HG03457 (cell line): Measurements from ENCODE around the gene CD8B.
"Not testable (repeated sequence)": the region's sequence is repeated elsewhere in the genome, so short reads cannot be mapped to it uniquely, and the experiment has no call there.

Source experiments
- ATAC-seq: cut with Tn5 transposase; IDR thresholded peaks from one replicate; pipeline ENCODE4 v1.9.1; 2021; ENCODE audit warnings: moderate number of reproducible peaks; ENCODE audit not compliant: unreplicated experiment

Gene CD8B

DNA sequence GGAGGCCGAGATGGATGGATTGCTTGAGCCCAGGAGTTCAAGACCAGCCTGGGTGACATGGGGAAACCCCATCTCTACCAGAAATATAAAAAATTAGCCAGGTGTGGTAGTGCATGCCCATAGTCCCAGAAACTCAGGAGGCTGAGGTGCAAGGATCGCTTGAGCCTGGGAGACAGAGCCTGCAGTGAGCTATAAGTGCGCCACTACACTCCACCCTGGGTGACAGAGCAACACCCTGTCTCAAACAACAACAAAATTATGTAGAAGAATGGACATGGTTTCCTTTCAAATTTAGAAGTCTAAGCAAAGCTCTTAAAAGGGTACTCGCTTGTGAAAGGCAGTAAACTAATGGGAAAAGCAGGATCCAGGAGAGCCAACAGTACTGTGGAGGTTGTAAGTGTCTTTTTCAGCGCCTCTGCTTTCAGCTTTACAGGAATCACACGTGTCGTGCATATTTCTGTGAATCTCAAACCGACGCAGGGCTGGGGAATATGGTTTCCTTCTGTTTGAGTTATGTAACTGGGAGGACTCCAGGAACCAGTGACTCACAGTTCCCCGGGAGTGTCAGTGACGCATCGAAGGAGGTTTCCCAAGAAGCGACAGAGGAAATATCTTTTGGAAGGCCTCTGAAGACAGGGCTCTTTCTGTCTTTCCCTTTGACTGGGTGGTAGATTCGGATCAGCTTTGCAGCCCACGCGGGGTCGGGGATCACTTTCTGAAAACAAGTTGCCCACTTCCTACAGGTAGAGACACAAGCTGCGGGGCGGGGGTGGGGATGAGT, 24.6 kb downstream of the CD8B start:
- not testable (repeated sequence) for ATAC-seq

DNA sequence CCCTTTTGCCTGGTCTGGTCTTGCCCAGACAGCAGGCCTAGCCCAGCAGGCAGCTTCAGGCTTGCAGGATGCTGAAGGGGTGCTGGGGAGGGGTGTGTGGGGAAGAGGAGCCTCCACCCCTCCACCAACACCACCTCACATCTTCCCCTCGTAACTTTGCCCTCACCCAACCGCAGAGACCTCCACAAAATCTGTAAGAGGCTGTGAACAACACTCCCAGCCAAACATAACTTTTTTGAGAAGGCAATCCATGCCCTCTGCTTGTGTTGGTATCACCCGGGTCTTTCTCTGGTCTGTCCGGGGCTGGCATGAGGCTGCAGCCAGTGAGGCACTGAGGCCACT, 26.2 kb downstream of the CD8B start:
- ATAC-seq: not testable (repeated sequence)

- no peak for ATAC-seq
These were observed 28.4 kb downstream of the CD8B start for GRCh38 chr2:86833315-86833714.

- ATAC-seq: no peak
These were observed 29.2 kb downstream of the CD8B start for GRCh38 chr2:86832334-86833096.

GRCh38 chr2:86831537-86831936, 30.1 kb downstream of the CD8B start:
- ATAC-seq: no peak

- ATAC-seq: no peak
These were observed 34.7 kb downstream of the CD8B start for GRCh38 chr2:86826951-86827350.

DNA sequence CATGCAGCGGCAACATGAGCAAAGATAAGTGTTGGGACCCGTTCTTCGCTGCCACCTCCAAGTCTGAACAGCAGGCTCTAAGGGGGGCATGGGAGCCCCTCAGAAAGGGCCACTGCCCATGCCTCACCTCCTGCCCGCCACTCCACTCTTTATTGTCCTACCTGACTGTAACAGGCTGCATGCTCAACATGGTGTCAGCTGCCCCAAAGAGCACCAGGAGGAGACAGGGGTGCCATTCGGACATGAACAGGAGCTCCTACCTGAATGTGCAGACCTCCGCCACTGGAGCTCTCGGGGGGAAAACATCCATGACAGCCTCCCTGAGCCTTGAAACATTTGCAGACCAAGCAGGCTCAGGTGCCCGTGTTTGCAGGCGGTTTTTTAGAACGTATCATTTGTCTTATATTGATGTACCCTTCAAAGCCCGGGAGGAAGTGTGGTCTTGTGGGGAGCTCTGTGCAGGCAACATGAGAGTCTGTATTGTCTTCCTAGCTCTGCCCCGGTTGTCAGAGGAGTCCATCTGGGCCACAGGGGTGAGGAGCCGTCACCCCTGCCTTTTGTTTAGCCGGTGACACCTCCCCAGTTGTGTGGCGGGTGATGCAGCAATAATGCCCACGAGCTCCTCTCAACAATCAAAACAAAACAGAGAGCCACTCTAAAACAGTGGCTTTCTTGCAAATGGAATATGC, 35.8 kb downstream of the CD8B start:
- no peak for ATAC-seq

GRCh38 chr2:86825036-86825692, 36.5 kb downstream of the CD8B start:
- ATAC-seq: no peak

GRCh38 chr2:86822668-86823345, 38.9 kb downstream of the CD8B start:
- no peak for ATAC-seq

GRCh38 chr2:86821842-86822241, 39.8 kb downstream of the CD8B start:
- ATAC-seq: no peak

DNA sequence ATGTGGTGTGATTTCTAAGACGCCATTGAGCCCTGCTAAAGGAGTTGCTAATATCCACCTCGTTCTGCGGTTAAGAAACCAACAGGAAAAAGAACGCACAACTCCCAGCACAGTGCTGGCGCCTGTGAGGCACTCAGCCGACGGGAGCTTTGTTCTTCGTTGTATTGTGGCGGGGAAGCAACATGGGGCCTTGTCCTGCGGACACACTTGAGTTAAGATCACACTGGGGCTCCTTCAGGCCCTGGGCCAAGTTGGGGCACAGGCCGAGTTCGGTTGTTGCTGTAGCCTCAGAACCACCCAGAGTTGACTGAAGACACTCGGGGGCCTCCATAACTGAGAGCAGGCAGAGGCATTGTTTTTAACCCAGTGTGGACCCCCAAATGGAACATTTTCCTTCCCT, 40.4 kb downstream of the CD8B start:
- ATAC-seq: no peak

DNA sequence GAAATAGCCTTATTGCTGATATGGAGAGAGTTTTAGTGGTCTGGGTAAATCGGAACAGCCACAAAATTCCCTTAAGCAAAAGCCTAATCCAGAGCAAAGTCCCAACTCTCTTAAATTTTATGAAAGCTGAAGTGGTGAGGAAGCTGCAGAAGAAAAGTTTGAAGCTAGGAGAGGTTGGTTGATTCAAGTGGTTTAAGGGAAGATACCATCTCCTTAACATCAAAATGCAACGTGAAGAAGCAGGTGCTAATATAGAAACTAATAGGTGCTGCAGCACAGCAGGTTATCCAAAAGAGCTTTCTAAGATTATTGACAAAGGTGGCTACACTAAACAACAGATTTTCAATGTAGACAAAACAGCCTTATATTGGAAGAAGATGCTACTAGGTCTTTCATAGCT, 42.7 kb downstream of the CD8B start:
- ATAC-seq: no peak

GRCh38 chr2:86818114-86818801, 43.4 kb downstream of the CD8B start:
- ATAC-seq: no peak

DNA sequence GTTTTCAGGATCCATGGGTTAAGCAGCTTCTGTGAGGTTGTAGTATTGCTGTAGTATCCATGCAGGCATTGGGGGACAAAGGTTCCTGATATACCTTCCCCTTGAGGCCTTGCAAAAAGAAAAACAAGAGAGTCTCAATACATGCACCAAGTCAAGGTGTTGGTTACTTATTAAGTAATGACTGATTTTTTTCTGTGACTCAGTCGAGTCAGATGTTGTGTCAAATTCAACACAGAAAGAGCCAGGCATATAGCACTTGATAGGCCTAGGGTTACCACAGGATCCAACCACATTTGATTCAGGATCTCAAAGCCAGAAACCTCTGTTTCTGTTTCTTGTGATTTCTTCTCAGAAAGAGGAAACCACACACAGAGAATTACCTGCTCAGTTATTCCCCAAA, 46.1 kb downstream of the CD8B start:
- no peak for ATAC-seq

DNA sequence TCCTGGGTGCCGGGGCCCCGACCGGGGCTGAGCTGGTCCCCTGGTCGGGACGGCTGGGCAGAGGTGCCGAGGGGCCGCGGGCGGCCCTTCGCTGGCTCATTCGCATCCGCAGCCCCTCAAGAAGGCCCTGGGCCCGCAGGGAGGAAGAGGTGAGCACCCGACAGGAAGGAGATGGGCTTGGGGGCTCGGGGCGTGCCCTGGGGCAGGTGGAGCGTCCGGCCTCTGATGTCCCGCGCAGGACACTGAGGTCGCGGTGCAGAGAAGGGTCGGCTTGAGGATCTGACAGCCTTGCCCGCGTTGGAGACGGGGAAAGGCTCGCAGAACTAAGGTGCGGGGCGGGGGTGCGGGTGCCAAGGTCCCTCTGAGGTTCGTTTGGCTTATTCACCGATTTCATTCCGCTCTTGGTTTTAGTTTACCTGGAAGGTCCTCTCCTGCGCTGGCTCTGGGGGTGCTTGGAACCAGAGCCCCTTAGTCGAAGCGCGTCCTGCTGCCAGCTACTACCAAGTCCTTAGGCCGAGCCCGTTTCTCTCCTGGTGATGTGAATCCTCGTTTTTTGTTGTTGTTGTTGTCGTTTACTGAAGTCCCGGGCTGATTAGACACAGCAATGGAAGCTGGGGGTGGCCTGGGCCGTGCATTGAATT, 52.1 kb downstream of the CD8B start:
- no peak for ATAC-seq

DNA sequence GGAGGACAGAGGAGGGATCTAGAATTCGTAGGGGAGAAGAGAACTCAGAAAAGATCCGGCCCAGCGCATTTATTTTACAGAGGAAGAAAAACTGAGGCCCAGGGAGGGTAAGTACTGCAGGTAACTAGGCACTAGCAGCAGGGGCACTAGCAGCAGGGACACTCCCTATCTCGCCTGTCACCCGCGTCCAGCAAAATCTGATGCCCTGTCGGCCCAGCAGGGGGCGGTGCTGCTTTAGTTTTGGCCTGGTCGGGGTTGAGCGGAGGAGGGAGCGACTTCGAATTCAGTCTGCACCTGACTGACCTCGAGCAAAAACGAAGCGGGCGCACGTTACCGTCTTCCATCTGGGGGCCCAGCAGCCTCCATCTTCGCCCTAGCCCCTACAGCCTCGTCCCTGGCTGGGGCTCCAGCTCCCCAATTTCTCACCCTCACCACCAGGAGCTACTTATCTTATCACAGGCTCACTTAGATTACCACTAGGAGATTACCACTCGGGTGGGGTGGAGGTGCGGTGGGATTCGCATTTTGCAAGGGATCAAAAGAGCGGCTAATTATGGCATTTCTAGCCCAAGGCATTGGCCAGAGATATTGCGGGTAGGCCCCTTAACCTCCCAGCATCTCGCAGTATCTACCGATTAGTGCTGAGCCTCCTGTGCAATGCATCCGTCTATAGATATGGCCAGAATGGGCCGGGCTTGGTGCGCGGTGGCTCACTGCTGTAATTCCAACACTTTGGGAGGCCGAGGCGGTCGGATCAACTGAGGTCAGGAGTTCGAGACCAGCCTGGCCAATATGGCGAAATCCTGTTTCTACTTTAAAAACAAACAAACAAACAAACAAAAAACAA, 53.1 kb downstream of the CD8B start:
- peak; percentile 75 for ATAC-seq

GRCh38 chr2:86807468-86808275, 54.0 kb downstream of the CD8B start:
- ATAC-seq: no peak

DNA sequence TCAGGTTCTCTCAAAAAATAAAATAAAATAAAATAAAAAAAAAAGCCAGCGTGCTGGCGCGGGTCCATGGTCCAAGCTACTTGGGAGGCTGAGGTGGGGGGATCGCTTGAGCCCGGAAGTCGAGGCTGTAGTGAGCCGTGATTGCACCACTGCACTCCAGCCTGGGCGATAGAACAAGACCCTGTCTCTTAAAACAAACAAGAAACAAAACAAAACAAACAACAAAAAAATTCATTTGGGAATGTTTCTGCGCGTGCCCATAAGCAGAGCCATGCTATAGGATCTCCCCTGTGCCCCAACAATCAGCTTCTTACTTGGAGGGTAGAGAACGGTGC, 54.6 kb downstream of the CD8B start:
- no peak for ATAC-seq
